Measurements from ENCODE around the gene RNPC3. TPM values are rescaled to one million over a fixed set of nuclear protein-coding genes. Genes with fewer than 3 reads are reported as not detected.
"Not testable (repeated sequence)": the region's sequence is repeated elsewhere in the genome, so short reads cannot be mapped to it uniquely, and the experiment has no call there.

Gene RNPC3
- polyA plus RNA-seq, 3 donors: 8.0 to 29.6 (median 9.1) TPM

DNA sequence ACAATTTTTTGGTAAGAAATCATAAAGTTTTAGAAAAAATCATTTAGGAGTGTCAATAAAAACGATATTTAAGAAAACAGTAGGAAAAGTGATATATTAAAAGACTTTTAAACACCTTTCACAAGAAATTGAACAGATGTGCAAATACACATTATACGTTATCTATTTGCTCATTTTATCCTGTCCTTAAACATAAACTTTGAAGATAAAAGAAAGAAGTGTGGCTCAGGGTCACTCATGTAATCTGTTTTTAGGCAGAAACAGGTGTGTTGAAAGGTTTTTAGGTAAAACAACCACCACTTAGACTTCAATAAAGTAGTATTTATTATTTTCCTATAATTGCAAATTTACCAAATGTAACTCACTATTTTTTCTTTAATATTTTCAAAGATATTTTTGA, 59.0 kb downstream of the RNPC3 start:
- Histone ChIP-seq H3K9ac (ENCODE audit: insufficient read depth, low read length, poor library complexity, severe bottlenecking) (no peak overlapping the region), H3K27ac (ENCODE audit: low read depth in 1 of 2, low read length in 2 of 2) (no peak overlapping the region), H4K20me1 (ENCODE audit: insufficient read depth, low read length) (no peaks in the 10 kb centered on the region), H3K9me3 (replicated peaks in 1 of 2; ENCODE audit: control insufficient read depth in 1 of 2, insufficient read depth in 1 of 2, low read length in 2 of 2) (peaks cover 9 to 14% of the 10 kb centered on the region in 2 donors), H3K4me3 (replicated peaks in 1 of 3; ENCODE audit: low read depth in 2 of 3, low read length in 3 of 3) (no peak overlapping the region), H2AFZ (ENCODE audit: insufficient read depth, low read depth, low read length, poor library complexity, severe bottlenecking) (no peak overlapping the region), H3K4me2 (replicated peaks; ENCODE audit: extremely low read depth, low read length, poor library complexity, severe bottlenecking) (no peak overlapping the region), H3K4me1 (ENCODE audit: control insufficient read depth in 1 of 2, insufficient read depth in 2 of 2, low read length in 2 of 2) (no peaks in the 10 kb centered on the region), H3K79me2 (ENCODE audit: insufficient read depth, low read length) (no peaks in the 10 kb centered on the region), H3K36me3 (replicated peaks in 1 of 2; ENCODE audit: control insufficient read depth in 1 of 2, insufficient read depth in 2 of 2, low read length in 2 of 2) (no peaks in the 10 kb centered on the region), H3K27me3 (ENCODE audit: control insufficient read depth in 2 of 2, insufficient read depth in 2 of 2, low read length in 2 of 2) (no peaks in the 10 kb centered on the region)
- Mint-ChIP-seq H3K27me3 (ENCODE audit: low read depth in 3 of 3) (no peaks in the 10 kb centered on the region), H3K36me3 (peaks cover 0 to 3% of the 10 kb centered on the region in 2 donors), H3K27ac (no peak overlapping the region), H3K9me3 (peaks cover 6 to 13% (median 11%) of the 10 kb centered on the region in 7 donors), H3K4me1 (no peaks in the 10 kb centered on the region), H3K4me3 (no peak overlapping the region)
- TF ChIP-seq, protein P1, sequence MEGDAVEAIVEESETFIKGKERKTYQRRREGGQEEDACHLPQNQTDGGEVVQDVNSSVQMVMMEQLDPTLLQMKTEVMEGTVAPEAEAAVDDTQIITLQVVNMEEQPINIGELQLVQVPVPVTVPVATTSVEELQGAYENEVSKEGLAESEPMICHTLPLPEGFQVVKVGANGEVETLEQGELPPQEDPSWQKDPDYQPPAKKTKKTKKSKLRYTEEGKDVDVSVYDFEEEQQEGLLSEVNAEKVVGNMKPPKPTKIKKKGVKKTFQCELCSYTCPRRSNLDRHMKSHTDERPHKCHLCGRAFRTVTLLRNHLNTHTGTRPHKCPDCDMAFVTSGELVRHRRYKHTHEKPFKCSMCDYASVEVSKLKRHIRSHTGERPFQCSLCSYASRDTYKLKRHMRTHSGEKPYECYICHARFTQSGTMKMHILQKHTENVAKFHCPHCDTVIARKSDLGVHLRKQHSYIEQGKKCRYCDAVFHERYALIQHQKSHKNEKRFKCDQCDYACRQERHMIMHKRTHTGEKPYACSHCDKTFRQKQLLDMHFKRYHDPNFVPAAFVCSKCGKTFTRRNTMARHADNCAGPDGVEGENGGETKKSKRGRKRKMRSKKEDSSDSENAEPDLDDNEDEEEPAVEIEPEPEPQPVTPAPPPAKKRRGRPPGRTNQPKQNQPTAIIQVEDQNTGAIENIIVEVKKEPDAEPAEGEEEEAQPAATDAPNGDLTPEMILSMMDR (IDR thresholded peaks at IDR 0.05): no peak
- no CpG with 5 or more reads among the region's 2 CpGs for WGBS (ENCODE audit: insufficient coverage)
- intact Hi-C loops (cut with micrococcal nuclease): no loop called here
- no peak for DNase-seq

DNA sequence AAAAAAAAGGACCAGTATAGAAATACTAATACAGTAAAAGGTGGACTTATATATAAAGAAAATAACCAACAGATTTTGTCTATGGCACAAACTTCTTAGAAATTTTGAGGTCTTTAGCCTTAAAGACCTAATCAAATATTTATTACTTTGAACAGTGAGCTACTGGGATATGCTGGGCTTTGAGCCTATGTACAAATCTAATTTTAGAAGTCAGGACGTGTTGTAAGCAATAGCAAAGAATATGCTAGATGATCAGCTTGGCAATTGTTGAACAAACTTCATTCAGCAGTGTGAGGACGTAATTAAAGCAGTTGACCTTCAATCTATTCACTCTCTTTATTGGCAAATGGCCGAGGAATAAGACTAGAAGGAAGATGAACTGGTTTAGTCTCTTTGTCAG, 77.2 kb downstream of the RNPC3 start:
- H3K27ac ChIP-seq (ENCODE audit: low read depth in 1 of 2, low read length in 2 of 2); H3K36me3 ChIP-seq (replicated peaks in 1 of 2; ENCODE audit: control insufficient read depth in 1 of 2, insufficient read depth in 2 of 2, low read length in 2 of 2); H3K4me3 Mint-ChIP-seq; H3K4me1 ChIP-seq (ENCODE audit: control insufficient read depth in 1 of 2, insufficient read depth in 2 of 2, low read length in 2 of 2); intact Hi-C loops (cut with micrococcal nuclease); H3K4me2 ChIP-seq (replicated peaks; ENCODE audit: extremely low read depth, low read length, poor library complexity, severe bottlenecking); H3K27ac Mint-ChIP-seq; H3K4me3 ChIP-seq (replicated peaks in 1 of 3; ENCODE audit: low read depth in 2 of 3, low read length in 3 of 3); H3K4me1 Mint-ChIP-seq; H3K36me3 Mint-ChIP-seq; H3K9ac ChIP-seq (ENCODE audit: insufficient read depth, low read length, poor library complexity, severe bottlenecking); H4K20me1 ChIP-seq (ENCODE audit: insufficient read depth, low read length); H3K27me3 Mint-ChIP-seq (ENCODE audit: low read depth in 3 of 3); H3K79me2 ChIP-seq (ENCODE audit: insufficient read depth, low read length); H3K9me3 Mint-ChIP-seq; H3K27me3 ChIP-seq (ENCODE audit: control insufficient read depth in 2 of 2, insufficient read depth in 2 of 2, low read length in 2 of 2); DNase-seq; H3K9me3 ChIP-seq (replicated peaks in 1 of 2; ENCODE audit: control insufficient read depth in 1 of 2, insufficient read depth in 1 of 2, low read length in 2 of 2); H2AFZ ChIP-seq (ENCODE audit: insufficient read depth, low read depth, low read length, poor library complexity, severe bottlenecking): not testable (repeated sequence)
- whole genome bisulfite sequencing (ENCODE audit: insufficient coverage): no CpG with 5 or more reads among the region's 3 CpGs

Other genes with a start within 250 kb of the RNPC3 start
- gene AMY2B, start 45.9 kb downstream of the RNPC3 start, polyA plus RNA-seq: 10 to 100 TPM in 1 of 3 donors, 1 to 10 TPM in 2; 1.9 to 31.1 (median 2.0) TPM
- gene AMY2A, start 91.7 kb downstream of the RNPC3 start, polyA plus RNA-seq: not detected
- gene AMY1A, start 130.1 kb downstream of the RNPC3 start, polyA plus RNA-seq: not detected
- gene AMY1B, start 170.5 kb downstream of the RNPC3 start, polyA plus RNA-seq: not detected
- not detected for gene AMY1C, start 224.2 kb downstream of the RNPC3 start, polyA plus RNA-seq